HUES6 (cell line): ENCODE data around the gene KHDC4.

ENCODE experiments used
- H3K27ac ChIP-seq: 2 replicates; pipeline ENCODE4 v1.7.0; 2013; ENCODE audit warnings: low read depth, mild to moderate bottlenecking, low read length, inconsistent platforms
- H3K27me3 ChIP-seq: 2 replicates; pipeline ENCODE4 v1.6.1; 2013; ENCODE audit warnings: low read length; ENCODE audit not compliant: control insufficient read depth, insufficient read depth
- H3K36me3 ChIP-seq: 2 replicates; pipeline ENCODE4 v1.6.1; 2013; ENCODE audit warnings: low read length; ENCODE audit not compliant: control insufficient read depth, insufficient read depth
- H3K4me1 ChIP-seq: 2 replicates; pipeline ENCODE4 v1.6.1; 2013; ENCODE audit warnings: low read length; ENCODE audit not compliant: control insufficient read depth, insufficient read depth
- H3K4me3 ChIP-seq: 2 replicates; pipeline ENCODE4 v1.5.1; 2013; ENCODE audit warnings: low read depth, low read length
- H3K9ac ChIP-seq: one replicate; pipeline ENCODE4 v1.6.1; 2013; ENCODE audit warnings: mild to moderate bottlenecking, low read length
- H3K9me3 ChIP-seq: 2 replicates; pipeline ENCODE4 v1.6.1; 2013; ENCODE audit warnings: low read depth, low read length; ENCODE audit not compliant: control insufficient read depth, insufficient read depth

Gene KHDC4

GRCh38 chr1:155951753-155952504 lies 17.7 kb upstream of the KHDC4 start:
- Histone ChIP-seq H3K9me3 (no peaks in the 10 kb centered on the region), H3K4me1 (no peaks in the 10 kb centered on the region), H3K27me3 (no peaks in the 10 kb centered on the region), H3K36me3 (peaks cover 80% of the 10 kb centered on the region), H3K9ac (no peak overlapping the region), H3K27ac (no peak overlapping the region), H3K4me3 (no peak overlapping the region)

- Histone ChIP-seq H3K27me3 (no peaks in the 10 kb centered on the region), H3K27ac (no peak overlapping the region), H3K4me1 (peaks cover 7% of the 10 kb centered on the region), H3K9ac (no peak overlapping the region), H3K4me3 (no peak overlapping the region), H3K9me3 (no peaks in the 10 kb centered on the region), H3K36me3 (peaks cover 88% of the 10 kb centered on the region)
These were observed 16.6 kb upstream of the KHDC4 start for GRCh38 chr1:155950829-155951228.

DNA sequence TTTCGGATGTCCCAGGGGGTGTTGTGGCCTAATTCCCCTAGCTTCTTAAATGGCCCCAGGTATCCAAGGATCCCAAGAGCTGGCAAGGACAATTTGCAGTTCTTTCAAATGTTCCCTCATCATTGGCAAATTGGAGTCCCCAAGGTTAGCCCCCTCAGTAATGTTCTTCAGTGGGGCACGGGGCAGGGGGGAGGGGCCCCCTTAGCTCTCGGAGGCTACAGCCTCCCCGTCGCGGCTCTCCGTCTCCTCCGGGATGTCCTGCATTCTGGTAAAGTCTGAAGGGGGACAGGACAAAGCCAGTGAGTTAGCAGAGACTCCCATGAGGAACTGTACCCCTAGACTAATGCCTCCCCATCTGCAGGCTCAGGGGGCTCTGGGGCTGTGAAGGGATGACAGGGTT lies 13.5 kb upstream of the KHDC4 start:
- H3K9me3 ChIP-seq, result no peaks in the 10 kb centered on the region
- no peaks in the 10 kb centered on the region for H3K27me3 ChIP-seq
- no peak overlapping the region for H3K4me3 ChIP-seq
- no peak overlapping the region for H3K9ac ChIP-seq
- peaks cover 16% of the 10 kb centered on the region for H3K4me1 ChIP-seq
- peaks cover 62% of the 10 kb centered on the region for H3K36me3 ChIP-seq
- no peak overlapping the region for H3K27ac ChIP-seq

GRCh38 chr1:155947292-155947691 lies 13.1 kb upstream of the KHDC4 start:
- Histone ChIP-seq H3K4me3 (no peak overlapping the region), H3K4me1 (peaks cover 16% of the 10 kb centered on the region), H3K36me3 (peaks cover 57% of the 10 kb centered on the region), H3K27ac (no peak overlapping the region), H3K9me3 (no peaks in the 10 kb centered on the region), H3K27me3 (no peaks in the 10 kb centered on the region), H3K9ac (no peak overlapping the region)

DNA sequence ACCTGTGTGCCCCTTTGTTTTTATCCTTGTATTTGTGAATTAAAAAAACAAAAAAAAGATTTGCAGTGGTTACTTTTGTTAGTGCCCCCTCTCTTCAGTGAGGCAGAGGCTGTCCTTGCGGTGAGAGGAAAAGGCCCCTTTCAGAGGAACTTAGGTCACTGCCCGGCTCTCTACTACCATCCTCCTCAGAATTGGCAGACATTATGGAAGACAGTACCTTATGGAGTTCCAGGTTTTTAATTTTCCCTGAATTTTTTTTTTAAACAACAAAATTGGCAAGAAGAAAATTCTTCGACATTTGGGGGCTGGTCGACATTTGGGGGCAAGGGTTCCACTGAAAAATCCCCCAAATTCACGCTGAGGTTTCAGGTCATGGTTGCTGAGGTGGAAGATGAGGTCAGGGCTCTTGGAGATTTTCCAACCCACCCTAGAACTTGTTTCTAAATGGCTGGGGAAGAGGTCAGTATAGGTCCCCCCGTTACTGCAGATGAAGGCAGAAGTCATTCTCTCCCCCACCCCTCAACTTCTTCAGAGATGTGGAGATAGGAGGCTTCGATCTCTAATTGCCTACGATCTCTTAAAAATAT lies 12.5 kb upstream of the KHDC4 start:
- Histone ChIP-seq H3K4me1 (peaks cover 16% of the 10 kb centered on the region), H3K9ac (peak overlapping the region; percentile 5), H3K9me3 (no peaks in the 10 kb centered on the region), H3K36me3 (peaks cover 51% of the 10 kb centered on the region), H3K27me3 (no peaks in the 10 kb centered on the region), H3K4me3 (no peak overlapping the region), H3K27ac (no peak overlapping the region)

DNA sequence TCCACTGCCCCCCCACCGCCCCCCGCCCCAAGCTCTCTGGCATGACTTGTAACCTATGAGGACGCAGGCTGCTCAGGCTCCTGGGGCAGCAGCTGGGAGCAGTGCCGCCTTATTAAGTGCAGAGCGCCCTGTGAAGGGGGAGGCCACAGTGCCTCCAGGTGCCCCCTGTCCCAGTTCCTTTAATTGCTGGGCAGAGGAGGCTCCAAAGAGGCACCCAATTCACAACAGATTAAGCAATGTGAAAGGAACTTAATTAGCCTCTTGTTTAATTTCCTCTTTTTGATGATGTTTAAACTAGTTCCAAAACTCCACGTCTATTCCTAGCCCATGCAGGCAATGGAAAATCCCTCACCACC lies 10.2 kb upstream of the KHDC4 start:
- H3K9me3 ChIP-seq, result no peaks in the 10 kb centered on the region
- no peak overlapping the region for H3K4me3 ChIP-seq
- no peak overlapping the region for H3K27ac ChIP-seq
- peaks cover 28% of the 10 kb centered on the region for H3K4me1 ChIP-seq
- no peaks in the 10 kb centered on the region for H3K27me3 ChIP-seq
- H3K9ac ChIP-seq, result no peak overlapping the region
- H3K36me3 ChIP-seq, result peaks cover 31% of the 10 kb centered on the region

DNA sequence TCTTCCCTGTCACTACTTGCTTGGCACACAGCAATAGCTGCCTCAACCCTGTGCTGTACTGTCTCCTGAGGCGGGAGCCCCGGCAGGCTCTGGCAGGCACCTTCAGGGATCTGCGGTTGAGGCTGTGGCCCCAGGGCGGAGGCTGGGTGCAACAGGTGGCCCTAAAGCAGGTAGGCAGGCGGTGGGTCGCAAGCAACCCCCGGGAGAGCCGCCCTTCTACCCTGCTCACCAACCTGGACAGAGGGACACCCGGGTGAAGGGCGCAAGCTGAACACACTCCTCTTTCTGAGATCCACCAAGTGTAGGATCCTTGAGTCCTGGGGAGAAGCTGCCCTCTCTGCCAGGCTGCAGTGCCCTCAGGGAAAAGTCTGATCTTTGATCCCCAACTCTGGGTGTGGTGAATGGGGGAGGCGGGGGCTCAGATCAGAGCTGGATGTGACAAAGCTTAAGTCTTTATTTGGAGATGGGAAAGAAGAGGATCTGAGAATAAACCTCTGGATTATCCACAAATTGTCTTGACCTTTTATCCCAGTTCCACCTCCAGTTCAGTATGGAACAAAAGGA lies 8.4 kb upstream of the KHDC4 start:
- Histone ChIP-seq H3K9ac (no peak overlapping the region), H3K4me1 (peaks cover 28% of the 10 kb centered on the region), H3K36me3 (peaks cover 16% of the 10 kb centered on the region), H3K4me3 (no peak overlapping the region), H3K27me3 (no peaks in the 10 kb centered on the region), H3K27ac (no peak overlapping the region), H3K9me3 (no peaks in the 10 kb centered on the region)

- no peaks in the 10 kb centered on the region for H3K9me3 ChIP-seq
- peaks cover 10% of the 10 kb centered on the region for H3K36me3 ChIP-seq
- no peaks in the 10 kb centered on the region for H3K27me3 ChIP-seq
- H3K27ac ChIP-seq, result no peak overlapping the region
- no peak overlapping the region for H3K4me3 ChIP-seq
- no peak overlapping the region for H3K9ac ChIP-seq
- H3K4me1 ChIP-seq, result peaks cover 28% of the 10 kb centered on the region
These were observed 7.8 kb upstream of the KHDC4 start for GRCh38 chr1:155941845-155942531.

DNA sequence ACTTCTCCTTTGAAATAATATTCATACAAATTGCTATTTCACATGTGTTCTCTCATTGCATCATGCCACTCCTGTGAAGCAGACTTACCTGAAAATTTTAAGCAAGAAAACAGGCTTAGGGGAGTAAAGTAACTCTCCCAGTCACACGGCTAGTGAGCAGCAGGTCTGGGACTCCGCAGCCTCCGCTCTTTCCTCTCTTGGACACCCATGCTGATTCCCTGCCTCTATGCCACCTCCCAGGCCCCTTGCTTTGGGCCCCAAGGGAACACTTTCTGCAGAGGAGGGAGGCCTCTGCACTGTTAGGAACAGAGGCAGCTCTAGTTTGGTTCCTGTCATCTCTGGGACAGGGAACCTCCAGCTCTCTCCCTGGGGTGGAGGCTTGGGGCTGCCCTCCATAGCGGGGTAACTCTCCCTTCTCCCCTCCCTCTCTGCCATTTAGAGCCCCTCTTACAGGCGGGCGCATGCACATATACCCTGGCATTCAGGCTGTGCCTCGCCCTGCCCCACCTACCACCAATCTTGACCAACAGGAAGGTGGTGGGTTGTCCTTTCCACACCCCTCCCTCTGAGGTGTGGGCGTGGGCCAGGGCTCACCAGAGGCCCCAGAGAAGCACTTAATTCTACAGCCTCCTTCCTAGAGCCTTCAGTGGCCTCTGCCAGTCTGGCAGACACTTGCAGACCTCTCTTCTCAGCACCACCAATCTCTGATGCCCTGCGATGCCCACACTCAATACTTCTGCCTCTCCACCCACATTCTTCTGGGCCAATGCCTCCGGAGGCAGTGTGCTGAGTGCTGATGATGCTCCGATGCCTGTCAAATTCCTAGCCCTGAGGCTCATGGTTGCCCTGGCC lies 7.0 kb upstream of the KHDC4 start, which contains the start of gene RXFP4:
RXFP4 (plus strand) TSS at position 646 of the 852 bp plus-strand sequence; CDS start at position 718, 72 bp downstream.
- Histone ChIP-seq H3K27ac (no peak within 1 kb of the TSS), H3K27me3 (no peaks in the 10 kb centered on the region), H3K4me1 (peaks cover 25% of the 10 kb centered on the region), H3K9me3 (no peaks in the 10 kb centered on the region), H3K4me3 (no peak within 1 kb of the TSS), H3K36me3 (peaks cover 2% of the 10 kb centered on the region), H3K9ac (no peak within 1 kb of the TSS)

DNA sequence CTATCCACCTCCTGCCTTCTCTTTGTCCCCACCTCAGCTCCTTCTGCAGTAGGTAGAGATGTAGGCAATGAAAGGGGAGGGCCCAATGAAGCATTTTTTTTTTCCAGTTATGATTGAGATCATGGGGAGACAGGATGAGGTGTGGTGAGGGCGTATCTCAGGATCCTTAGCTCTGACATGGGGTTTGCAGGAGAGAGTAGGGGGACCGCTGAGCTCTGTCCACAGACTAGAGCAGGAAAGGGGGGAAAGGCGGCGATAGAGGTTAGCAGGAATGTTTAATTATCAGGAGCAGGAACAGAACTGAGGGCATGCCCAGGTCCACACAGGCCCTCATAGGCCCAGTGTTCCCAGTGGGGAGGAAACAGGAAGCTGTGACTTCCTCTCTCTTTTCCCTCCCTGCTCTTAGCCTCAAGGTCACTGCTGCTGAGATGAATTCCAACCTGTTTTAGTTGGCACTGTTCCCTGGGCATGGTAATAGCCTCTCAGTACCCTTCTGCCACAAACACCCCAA lies 6.3 kb upstream of the KHDC4 start:
- Histone ChIP-seq H3K36me3 (no peaks in the 10 kb centered on the region), H3K27me3 (no peaks in the 10 kb centered on the region), H3K4me1 (peaks cover 21% of the 10 kb centered on the region), H3K27ac (no peak overlapping the region), H3K9me3 (no peaks in the 10 kb centered on the region), H3K9ac (no peak overlapping the region), H3K4me3 (no peak overlapping the region)
